ENCODE data around the gene SLC46A1. TPM values are rescaled to one million over a fixed set of nuclear protein-coding genes. Genes with fewer than 3 reads are reported as not detected.

SLC46A1 gene
- total RNA-seq, 1 donor from 2014 or later = 5.9 TPM

- Mint-ChIP-seq H3K27ac (ENCODE audit: unreplicated experiment) (no peak overlapping the region), H3K27me3 (ENCODE audit: unreplicated experiment) (no peaks in the 10 kb centered on the region), H3K4me1 (ENCODE audit: unreplicated experiment) (peaks cover 21% of the 10 kb centered on the region), H3K4me3 (ENCODE audit: unreplicated experiment) (no peak overlapping the region), H3K36me3 (ENCODE audit: unreplicated experiment) (peaks cover 41% of the 10 kb centered on the region), H3K9me3 (ENCODE audit: unreplicated experiment) (no peaks in the 10 kb centered on the region)
- TF ChIP-seq, protein P1, sequence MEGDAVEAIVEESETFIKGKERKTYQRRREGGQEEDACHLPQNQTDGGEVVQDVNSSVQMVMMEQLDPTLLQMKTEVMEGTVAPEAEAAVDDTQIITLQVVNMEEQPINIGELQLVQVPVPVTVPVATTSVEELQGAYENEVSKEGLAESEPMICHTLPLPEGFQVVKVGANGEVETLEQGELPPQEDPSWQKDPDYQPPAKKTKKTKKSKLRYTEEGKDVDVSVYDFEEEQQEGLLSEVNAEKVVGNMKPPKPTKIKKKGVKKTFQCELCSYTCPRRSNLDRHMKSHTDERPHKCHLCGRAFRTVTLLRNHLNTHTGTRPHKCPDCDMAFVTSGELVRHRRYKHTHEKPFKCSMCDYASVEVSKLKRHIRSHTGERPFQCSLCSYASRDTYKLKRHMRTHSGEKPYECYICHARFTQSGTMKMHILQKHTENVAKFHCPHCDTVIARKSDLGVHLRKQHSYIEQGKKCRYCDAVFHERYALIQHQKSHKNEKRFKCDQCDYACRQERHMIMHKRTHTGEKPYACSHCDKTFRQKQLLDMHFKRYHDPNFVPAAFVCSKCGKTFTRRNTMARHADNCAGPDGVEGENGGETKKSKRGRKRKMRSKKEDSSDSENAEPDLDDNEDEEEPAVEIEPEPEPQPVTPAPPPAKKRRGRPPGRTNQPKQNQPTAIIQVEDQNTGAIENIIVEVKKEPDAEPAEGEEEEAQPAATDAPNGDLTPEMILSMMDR (IDR thresholded peaks at IDR 0.05) = no peak
- no peak for DNase-seq (ENCODE audit: extremely low spot score, unreplicated experiment)
Measured at GRCh38 chr17:28348979-28349378, 57.0 kb downstream of the SLC46A1 start.

DNA sequence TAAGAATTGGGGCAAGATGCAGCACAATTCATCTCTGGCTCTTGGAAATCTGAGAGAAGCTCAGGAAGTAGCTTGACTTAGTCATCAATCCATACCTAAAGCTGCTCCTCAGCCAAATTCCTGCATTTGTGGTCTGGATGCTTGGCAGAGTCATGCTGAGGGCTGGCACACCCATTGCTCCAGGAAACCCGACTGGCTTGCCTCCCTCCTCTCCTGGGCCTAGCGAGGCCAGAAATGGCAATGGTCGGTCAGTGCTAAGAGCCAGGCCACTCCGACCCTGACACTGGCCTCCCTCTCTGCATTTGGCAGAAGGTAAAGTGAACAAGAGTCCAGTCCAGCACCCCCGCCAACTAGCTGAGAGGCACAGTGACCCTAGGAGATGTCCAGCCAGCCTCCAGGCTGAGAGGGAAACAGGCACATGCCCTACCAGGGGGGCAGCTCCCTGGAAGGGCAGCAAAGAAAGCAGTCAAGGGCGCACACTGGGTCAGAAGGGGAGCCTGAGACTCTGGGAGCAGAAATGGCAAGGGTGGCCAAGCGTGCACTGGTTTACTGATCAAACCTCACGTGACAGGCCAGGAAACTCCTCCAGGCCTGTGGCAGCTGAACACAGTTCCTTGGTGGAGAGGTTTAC is 58.6 kb downstream of the SLC46A1 start:
- peaks cover 21% of the 10 kb centered on the region for H3K4me1 Mint-ChIP-seq (ENCODE audit: unreplicated experiment)

DNA sequence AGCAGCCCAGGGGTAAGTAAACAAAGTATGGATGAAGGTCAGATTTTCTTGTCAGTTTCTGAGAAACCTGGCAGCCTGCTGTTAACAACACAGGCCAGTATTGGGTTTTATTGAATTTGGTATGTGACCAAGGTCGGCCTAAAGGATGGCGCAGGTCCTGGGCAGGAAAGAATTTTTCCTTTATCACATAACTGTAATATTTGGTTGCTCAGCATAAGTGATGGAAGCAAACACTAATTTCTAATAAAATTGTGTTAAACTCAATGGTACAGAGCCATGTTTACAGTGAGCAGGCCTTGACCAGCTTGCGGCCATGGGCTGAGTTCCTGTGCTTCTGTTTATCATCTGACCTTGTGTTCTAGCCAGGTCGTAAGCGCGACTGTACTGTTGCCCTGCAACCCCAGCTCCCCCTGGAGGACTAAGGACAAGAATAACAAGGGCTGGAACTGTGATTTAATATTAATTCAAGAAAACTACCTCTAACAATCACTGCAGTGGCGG is 59.2 kb downstream of the SLC46A1 start:
- TF ChIP-seq, protein P1 (IDR thresholded peaks at IDR 0.05) = peak; percentile 37
- Mint-ChIP-seq H3K27me3 (ENCODE audit: unreplicated experiment) (no peaks in the 10 kb centered on the region), H3K4me3 (ENCODE audit: unreplicated experiment) (no peak overlapping the region), H3K36me3 (ENCODE audit: unreplicated experiment) (peaks cover 40% of the 10 kb centered on the region), H3K4me1 (ENCODE audit: unreplicated experiment) (peaks cover 21% of the 10 kb centered on the region), H3K27ac (ENCODE audit: unreplicated experiment) (peak overlapping the region; percentile 82), H3K9me3 (ENCODE audit: unreplicated experiment) (no peaks in the 10 kb centered on the region)
- no peak for DNase-seq (ENCODE audit: extremely low spot score, unreplicated experiment)

More for the DNA sequence above, 58.6 kb downstream of the SLC46A1 start:
- H3K27me3 Mint-ChIP-seq (ENCODE audit: unreplicated experiment) = no peaks in the 10 kb centered on the region
- TF ChIP-seq, protein P1 (IDR thresholded peaks at IDR 0.05) = no peak
- H3K9me3 Mint-ChIP-seq (ENCODE audit: unreplicated experiment) = no peaks in the 10 kb centered on the region
- DNase-seq (ENCODE audit: extremely low spot score, unreplicated experiment) = no peak
- no peak overlapping the region for H3K4me3 Mint-ChIP-seq (ENCODE audit: unreplicated experiment)
- H3K27ac Mint-ChIP-seq (ENCODE audit: unreplicated experiment) = peak overlapping the region; percentile 82
- peaks cover 37% of the 10 kb centered on the region for H3K36me3 Mint-ChIP-seq (ENCODE audit: unreplicated experiment)

DNA sequence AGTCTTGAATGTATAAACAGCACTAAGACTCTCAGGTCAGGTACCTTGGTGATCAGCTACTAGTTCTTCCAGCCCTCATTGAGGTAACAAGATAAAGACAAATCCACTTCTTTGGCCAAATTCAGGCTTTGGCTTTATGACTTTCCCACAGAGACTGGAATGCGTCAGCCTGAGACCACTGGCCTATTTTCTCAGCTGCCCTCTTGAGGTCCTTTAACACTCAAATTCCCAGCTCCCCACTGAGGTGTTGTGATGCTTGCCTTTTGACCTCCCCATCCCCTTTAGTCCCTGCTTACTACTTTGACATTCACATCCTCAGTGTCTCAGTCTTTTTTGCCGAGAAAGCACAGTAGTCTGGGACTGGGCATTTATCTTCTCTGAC is 59.8 kb downstream of the SLC46A1 start:
- no peak for DNase-seq (ENCODE audit: extremely low spot score, unreplicated experiment)
- Mint-ChIP-seq H3K4me3 (ENCODE audit: unreplicated experiment) (no peak overlapping the region), H3K4me1 (ENCODE audit: unreplicated experiment) (peaks cover 21% of the 10 kb centered on the region), H3K27ac (ENCODE audit: unreplicated experiment) (peak overlapping the region; percentile 82), H3K27me3 (ENCODE audit: unreplicated experiment) (no peaks in the 10 kb centered on the region), H3K36me3 (ENCODE audit: unreplicated experiment) (peaks cover 34% of the 10 kb centered on the region), H3K9me3 (ENCODE audit: unreplicated experiment) (no peaks in the 10 kb centered on the region)
- TF ChIP-seq, protein P1 (IDR thresholded peaks at IDR 0.05) = no peak

GRCh38 chr17:28345419-28346198 is 60.4 kb downstream of the SLC46A1 start:
- Mint-ChIP-seq H3K27ac (ENCODE audit: unreplicated experiment) (peak overlapping the region; percentile 82), H3K4me3 (ENCODE audit: unreplicated experiment) (no peak overlapping the region), H3K27me3 (ENCODE audit: unreplicated experiment) (no peaks in the 10 kb centered on the region), H3K9me3 (ENCODE audit: unreplicated experiment) (no peaks in the 10 kb centered on the region), H3K4me1 (ENCODE audit: unreplicated experiment) (peaks cover 21% of the 10 kb centered on the region), H3K36me3 (ENCODE audit: unreplicated experiment) (peaks cover 34% of the 10 kb centered on the region)
- DNase-seq (ENCODE audit: extremely low spot score, unreplicated experiment) = no peak
- TF ChIP-seq, protein P1 (IDR thresholded peaks at IDR 0.05) = no peak
